Small intestine (tissue), 7 donors: Measurements from ENCODE around the gene PRKAR2B. TPM values are rescaled to one million over a fixed set of nuclear protein-coding genes. Genes with fewer than 3 reads are reported as not detected.

ENCODE experiments used
- DNase-seq, 2 donors: peaks; one replicate each; pipeline versions ENCODE4 v3.0.0 to v3.0.0-alpha.2; 2013
- FAIRE-seq: peaks from 2 replicates; lab custom pipeline; 2012; peaks lifted over from hg19 to GRCh38; lab: Jason Lieb, UNC
- H3K27ac ChIP-seq, 3 donors: one replicate each; pipeline ENCODE4 v1.5.1; 2013; ENCODE audit warnings: low read length in 2 of 3, mild to moderate bottlenecking in 2 of 3, control low read depth in 1 of 3, inconsistent platforms in 1 of 3, low read depth in 1 of 3, moderate library complexity in 1 of 3
- H3K27me3 ChIP-seq, 3 donors: one replicate each; pipeline ENCODE4 v1.6.1; 2013; ENCODE audit warnings: low read length in 3 of 3, inconsistent platforms in 1 of 3; ENCODE audit not compliant: control insufficient read depth in 3 of 3, insufficient read depth in 3 of 3
- H3K36me3 ChIP-seq, 3 donors: one replicate each; pipeline ENCODE4 v1.6.1; 2013; ENCODE audit warnings: low read length in 3 of 3, inconsistent platforms in 1 of 3, low read depth in 1 of 3, mild to moderate bottlenecking in 1 of 3, moderate library complexity in 1 of 3; ENCODE audit not compliant: control insufficient read depth in 3 of 3, insufficient read depth in 2 of 3
- H3K4me1 ChIP-seq, 3 donors: one replicate each; pipeline ENCODE4 v1.6.1; 2013; ENCODE audit warnings: low read length in 2 of 3, inconsistent platforms in 1 of 3, low read depth in 1 of 3, mild to moderate bottlenecking in 1 of 3, moderate library complexity in 1 of 3; ENCODE audit not compliant: control insufficient read depth in 3 of 3, insufficient read depth in 2 of 3
- H3K4me3 ChIP-seq, 3 donors: one replicate each; pipeline ENCODE4 v1.5.1; 2013; ENCODE audit warnings: low read length in 3 of 3, control low read depth in 1 of 3, inconsistent platforms in 1 of 3, low read depth in 1 of 3, mild to moderate bottlenecking in 1 of 3, moderate library complexity in 1 of 3
- H3K9me3 ChIP-seq, 2 donors: one replicate each; pipeline ENCODE4 v1.6.1; 2013; ENCODE audit warnings: low read depth in 1 of 2, low read length in 1 of 2; ENCODE audit not compliant: control insufficient read depth in 2 of 2, insufficient read depth in 1 of 2
- WGBS, 3 donors: extraction: QIAGEN DNeasy Blood & Tissue Kit; methylation state at CpG; one replicate each; pipeline ENCODE4 v1.1.7; 2013; 5-methylcytosine and 5-hydroxymethylcytosine counted together
- polyA plus RNA-seq, 4 donors: library from polyadenylated mRNA; stranded (reverse) in 3 of 4; unstranded in 1 of 4; fragments of 200-250 nt in 3 of 4; fragments of 120-200 nt in 1 of 4; gene quantifications; one replicate each; pipeline versions ENCODE4 v1.2.1 to v1.2.3, GENCODE V29; 2013
- donor health status: healthy with polysubstance abuse.
- donor health status: control.
- donor health status: control.
- donor health status: Bipolar disorder and iron deficiency.
- donor health status: healthy.

PRKAR2B gene
- polyA plus RNA-seq, 4 donors = 0.89 to 12.9 (median 7.2) TPM

GRCh38 chr7:107181172-107181571 lies 136.7 kb downstream of the PRKAR2B start:
- 90 to 92% (median 91%) methylated on average over 5 of the region's 5 CpGs for whole genome bisulfite sequencing, 3 donors
- Histone ChIP-seq H3K27ac (peak overlapping the region in 1 of 3 donors; percentile 55), H3K4me3 (no peak overlapping the region), H3K9me3 (no peaks in the 10 kb centered on the region), H3K36me3 (peaks cover 4 to 13% (median 5%) of the 10 kb centered on the region in 3 donors), H3K4me1 (peaks cover 0 to 16% (median 9%) of the 10 kb centered on the region in 3 donors), H3K27me3 (no peaks in the 10 kb centered on the region)
- no peak for DNase-seq
- FAIRE-seq = no peak

GRCh38 chr7:107185716-107186115 lies 141.2 kb downstream of the PRKAR2B start:
- Histone ChIP-seq H3K4me3 (no peak overlapping the region), H3K9me3 (no peaks in the 10 kb centered on the region), H3K36me3 (peaks cover 6 to 9% (median 8%) of the 10 kb centered on the region in 3 donors), H3K27ac (no peak overlapping the region), H3K4me1 (peaks cover 0 to 5% (median under 1%) of the 10 kb centered on the region in 3 donors), H3K27me3 (no peaks in the 10 kb centered on the region)
- DNase-seq = no peak
- 62 to 80% (median 76%) methylated on average over 4 of the region's 4 CpGs for WGBS, 3 donors
- FAIRE-seq = peak; percentile 5

- 91 to 94% (median 93%) methylated on average over 4 of the region's 4 CpGs for WGBS, 3 donors
- no peak for FAIRE-seq
- no peaks in the 10 kb centered on the region for H3K9me3 ChIP-seq
- peaks cover 6% of the 10 kb centered on the region in 3 donors for H3K36me3 ChIP-seq
- no peaks in the 10 kb centered on the region for H3K27me3 ChIP-seq
- H3K4me3 ChIP-seq = no peak overlapping the region
- peaks cover 0 to under 1% (median 0%) of the 10 kb centered on the region in 3 donors for H3K4me1 ChIP-seq
- no peak for DNase-seq
- H3K27ac ChIP-seq = no peak overlapping the region
These were observed 141.7 kb downstream of the PRKAR2B start for GRCh38 chr7:107186240-107186639.

GRCh38 chr7:107187774-107188173 lies 143.3 kb downstream of the PRKAR2B start:
- Histone ChIP-seq H3K27me3 (no peaks in the 10 kb centered on the region), H3K27ac (no peak overlapping the region), H3K4me1 (no peaks in the 10 kb centered on the region), H3K36me3 (peaks cover 3 to 8% (median 8%) of the 10 kb centered on the region in 3 donors), H3K4me3 (no peak overlapping the region), H3K9me3 (no peaks in the 10 kb centered on the region)
- 82 to 92% (median 89%) methylated on average over 2 of the region's 2 CpGs for WGBS, 3 donors
- DNase-seq (peak in 1 of 2 donors; percentile 25), FAIRE-seq (no peak)

GRCh38 chr7:107190090-107190489 lies 145.6 kb downstream of the PRKAR2B start:
- Histone ChIP-seq H3K4me1 (no peaks in the 10 kb centered on the region), H3K27ac (no peak overlapping the region), H3K9me3 (no peaks in the 10 kb centered on the region), H3K27me3 (no peaks in the 10 kb centered on the region), H3K4me3 (no peak overlapping the region), H3K36me3 (peaks cover 3 to 6% (median 6%) of the 10 kb centered on the region in 3 donors)
- 96 to 99% (median 97%) methylated on average over 2 of the region's 2 CpGs for WGBS, 3 donors
- no peak for FAIRE-seq
- DNase-seq = no peak

- no peak overlapping the region for H3K4me3 ChIP-seq
- DNase-seq = no peak
- H3K36me3 ChIP-seq = peaks cover 10 to 27% (median 12%) of the 10 kb centered on the region in 3 donors
- WGBS, 3 donors = 81 to 92% (median 87%) methylated on average over 1 of the region's 1 CpG
- H3K4me1 ChIP-seq = no peaks in the 10 kb centered on the region
- H3K9me3 ChIP-seq = no peaks in the 10 kb centered on the region
- H3K27me3 ChIP-seq = no peaks in the 10 kb centered on the region
- no peak for FAIRE-seq
- H3K27ac ChIP-seq = no peak overlapping the region
These were observed 149.5 kb downstream of the PRKAR2B start for GRCh38 chr7:107194052-107194451.

GRCh38 chr7:107196834-107197610 lies 152.5 kb downstream of the PRKAR2B start:
- H3K36me3 ChIP-seq = peaks cover 9 to 29% (median 22%) of the 10 kb centered on the region in 3 donors
- no peaks in the 10 kb centered on the region for H3K9me3 ChIP-seq
- FAIRE-seq (no peak), DNase-seq (no peak)
- H3K4me3 ChIP-seq = no peak overlapping the region
- no peaks in the 10 kb centered on the region for H3K4me1 ChIP-seq
- no peak overlapping the region for H3K27ac ChIP-seq
- no peaks in the 10 kb centered on the region for H3K27me3 ChIP-seq
- 90 to 94% (median 93%) methylated on average over 10 of the region's 10 CpGs for WGBS, 3 donors

GRCh38 chr7:107201795-107202450 lies 157.4 kb downstream of the PRKAR2B start:
- Histone ChIP-seq H3K4me3 (no peak overlapping the region), H3K36me3 (peaks cover 4 to 24% (median 24%) of the 10 kb centered on the region in 3 donors), H3K4me1 (no peaks in the 10 kb centered on the region), H3K27ac (no peak overlapping the region), H3K9me3 (no peaks in the 10 kb centered on the region), H3K27me3 (no peaks in the 10 kb centered on the region)
- 24 to 64% (median 51%) methylated on average over 4 of the region's 4 CpGs for WGBS, 3 donors
- no peak for FAIRE-seq
- DNase-seq = peak; percentile 52 to 59
